Measurements from ENCODE around the gene NUP107.

Gene NUP107

GRCh38 chr12:68745376-68745903 is 58.7 kb downstream of the NUP107 start:
- DNase-seq: no peak

DNA sequence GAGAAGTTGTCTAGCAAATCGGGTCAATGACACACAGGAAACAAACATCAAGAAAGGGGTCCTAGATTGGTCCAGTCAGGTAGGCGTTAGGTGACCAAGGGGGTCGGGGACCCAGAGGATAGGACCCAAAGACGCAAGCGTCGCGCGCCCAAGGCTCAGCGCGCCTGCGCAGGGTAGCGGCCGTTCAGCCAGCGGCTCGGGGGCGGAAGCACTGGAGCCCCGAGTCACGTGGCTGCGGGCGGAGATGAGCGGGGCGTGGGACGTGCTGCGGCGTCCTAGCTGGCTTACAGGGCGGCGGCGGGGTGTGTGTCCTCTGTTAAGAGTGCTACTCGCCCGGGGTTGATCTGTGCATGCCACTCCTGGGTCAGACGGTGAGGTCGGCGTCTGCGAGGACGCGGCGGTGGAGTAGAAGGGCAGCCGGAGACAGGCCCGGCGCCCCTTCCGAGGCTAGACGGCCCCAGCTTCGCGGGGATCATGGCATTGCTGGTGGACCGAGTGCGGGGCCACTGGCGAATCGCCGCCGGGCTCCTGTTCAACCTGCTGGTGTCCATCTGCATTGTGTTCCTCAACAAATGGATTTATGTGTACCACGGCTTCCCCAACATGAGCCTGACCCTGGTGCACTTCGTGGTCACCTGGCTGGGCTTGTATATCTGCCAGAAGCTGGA is 59.3 kb downstream of the NUP107 start, which contains the start of gene SLC35E3:
TSS of gene SLC35E3 (plus strand) at position 273 of the 668 bp plus-strand sequence. CDS start at position 475, 202 bp downstream.
- DNase-seq: peak; percentile 72

- no peak for DNase-seq
Observed at GRCh38 chr12:68746572-68747180, 59.9 kb downstream of the NUP107 start.

DNA sequence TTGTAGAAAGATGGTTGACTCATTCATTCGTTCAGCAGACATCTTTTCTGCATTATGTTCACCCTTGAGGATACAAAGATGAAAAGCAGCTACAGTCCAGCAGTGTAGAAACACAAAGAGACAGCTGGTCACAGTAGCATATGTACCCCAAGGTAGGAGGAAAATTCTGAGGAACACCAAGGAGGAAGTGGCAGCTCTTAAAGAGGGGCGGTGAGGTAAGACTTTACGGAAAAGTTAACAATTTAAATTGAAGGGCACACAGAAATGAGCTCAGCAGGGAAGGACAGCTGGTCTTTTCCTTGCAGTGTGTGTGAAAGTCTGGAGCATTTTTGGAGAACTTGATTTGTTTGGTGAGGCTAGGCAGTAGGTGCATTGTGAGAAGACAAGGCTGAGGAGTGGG is 62.7 kb downstream of the NUP107 start:
- DNase-seq: no peak

DNA sequence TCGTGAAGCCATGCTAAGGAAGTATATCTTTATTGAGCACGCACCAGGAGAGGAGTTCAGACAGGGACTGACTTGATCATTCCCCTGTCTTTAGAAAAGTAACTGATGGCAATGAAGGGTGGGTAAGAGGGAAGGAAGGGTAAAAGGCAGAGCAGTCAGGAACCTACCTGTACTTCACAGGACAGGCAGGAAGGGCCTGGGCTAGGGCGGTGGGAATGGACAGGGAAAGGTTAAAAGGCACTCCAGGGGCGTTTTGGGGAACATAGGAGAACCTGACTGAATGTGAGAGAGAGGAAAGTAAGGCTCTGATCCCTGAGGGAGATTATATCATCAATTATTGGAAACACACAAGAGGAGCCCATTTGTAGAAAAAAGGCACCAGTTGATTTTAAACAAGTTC is 63.1 kb downstream of the NUP107 start:
- no peak for DNase-seq

- DNase-seq: no peak
Observed at GRCh38 chr12:68750506-68750905, 63.7 kb downstream of the NUP107 start.

DNA sequence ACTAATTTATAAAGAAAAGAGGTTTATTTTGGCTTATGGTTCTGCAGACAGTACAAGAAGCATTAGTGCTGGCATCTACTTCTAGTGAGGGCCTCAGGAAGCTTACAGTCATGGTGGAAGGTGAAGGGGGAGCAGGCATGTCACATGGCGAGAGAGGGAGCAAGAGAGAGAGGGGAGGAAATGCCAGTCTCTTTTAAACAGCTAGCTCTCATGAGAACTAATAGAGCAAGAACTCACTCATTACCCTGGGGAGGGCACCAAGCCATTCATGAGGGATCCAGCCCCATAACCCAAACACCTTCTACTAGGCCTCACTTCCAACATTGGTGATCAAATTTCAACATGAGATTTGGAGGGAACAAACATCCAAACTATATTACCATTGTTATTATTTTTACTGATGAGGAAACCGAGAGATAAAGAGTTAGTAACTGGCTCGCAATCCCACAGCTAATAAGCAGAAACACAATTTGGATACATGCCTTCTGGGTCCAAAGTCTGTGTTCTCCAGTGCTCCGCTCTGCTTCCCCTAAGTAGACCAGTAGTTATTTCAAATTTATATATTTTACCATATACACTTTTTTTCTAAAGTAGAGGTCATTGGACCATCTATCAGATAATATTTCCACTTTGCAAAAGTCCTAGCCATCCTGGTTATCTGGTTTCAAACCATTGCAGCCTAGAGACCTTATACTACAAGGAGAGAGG is 68.9 kb downstream of the NUP107 start:
- no peak for DNase-seq

- no peak for DNase-seq
Observed at GRCh38 chr12:68759852-68760251, 73.1 kb downstream of the NUP107 start.

DNA sequence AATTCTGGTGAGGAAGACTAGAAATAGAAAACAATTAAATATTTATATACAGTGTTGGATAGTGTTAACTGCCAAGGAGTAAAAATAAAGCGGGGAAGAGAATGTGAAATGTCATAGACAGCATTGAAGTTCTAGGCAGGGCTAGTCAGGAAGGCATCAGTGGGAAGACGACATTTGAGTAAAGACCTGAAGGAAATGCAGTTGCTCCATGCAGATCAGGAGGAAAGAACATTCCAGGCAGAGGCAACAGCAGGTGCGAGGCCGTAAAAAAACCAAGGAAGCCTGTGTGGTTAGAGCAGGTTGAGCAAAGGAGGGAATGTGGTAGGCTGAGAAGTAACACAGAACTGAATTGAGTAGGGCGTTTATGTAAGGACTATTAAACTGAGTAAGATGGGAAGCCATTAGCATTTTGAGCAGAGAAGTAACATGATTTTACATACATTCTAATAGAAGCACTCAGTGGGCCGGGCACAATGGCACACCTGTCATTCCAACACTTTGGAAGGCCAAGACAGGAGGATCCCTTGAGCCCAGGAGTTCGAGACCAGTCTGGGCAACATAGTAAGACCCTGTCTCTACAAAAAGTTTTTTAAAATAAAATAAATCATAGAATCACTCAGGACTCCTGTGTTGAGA is 74.1 kb downstream of the NUP107 start:
- DNase-seq: no peak

DNA sequence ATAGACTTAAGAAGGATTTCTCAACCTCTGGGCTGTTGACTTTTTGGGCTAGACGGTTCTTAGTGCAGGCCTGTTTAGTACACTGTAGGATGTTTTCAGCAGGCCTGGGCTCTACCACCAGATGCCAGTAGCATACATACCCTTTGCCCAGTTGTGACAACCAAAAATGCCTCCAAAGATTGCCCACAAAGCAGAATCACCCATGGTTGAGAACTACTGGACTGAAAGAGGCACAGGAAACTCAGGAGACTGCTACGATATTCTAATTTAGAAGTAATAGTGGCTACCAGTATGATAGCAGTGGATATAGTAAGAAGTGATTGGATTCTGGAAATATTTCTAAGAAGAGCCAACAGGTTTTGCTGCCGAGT is 74.6 kb downstream of the NUP107 start:
- DNase-seq: no peak

DNA sequence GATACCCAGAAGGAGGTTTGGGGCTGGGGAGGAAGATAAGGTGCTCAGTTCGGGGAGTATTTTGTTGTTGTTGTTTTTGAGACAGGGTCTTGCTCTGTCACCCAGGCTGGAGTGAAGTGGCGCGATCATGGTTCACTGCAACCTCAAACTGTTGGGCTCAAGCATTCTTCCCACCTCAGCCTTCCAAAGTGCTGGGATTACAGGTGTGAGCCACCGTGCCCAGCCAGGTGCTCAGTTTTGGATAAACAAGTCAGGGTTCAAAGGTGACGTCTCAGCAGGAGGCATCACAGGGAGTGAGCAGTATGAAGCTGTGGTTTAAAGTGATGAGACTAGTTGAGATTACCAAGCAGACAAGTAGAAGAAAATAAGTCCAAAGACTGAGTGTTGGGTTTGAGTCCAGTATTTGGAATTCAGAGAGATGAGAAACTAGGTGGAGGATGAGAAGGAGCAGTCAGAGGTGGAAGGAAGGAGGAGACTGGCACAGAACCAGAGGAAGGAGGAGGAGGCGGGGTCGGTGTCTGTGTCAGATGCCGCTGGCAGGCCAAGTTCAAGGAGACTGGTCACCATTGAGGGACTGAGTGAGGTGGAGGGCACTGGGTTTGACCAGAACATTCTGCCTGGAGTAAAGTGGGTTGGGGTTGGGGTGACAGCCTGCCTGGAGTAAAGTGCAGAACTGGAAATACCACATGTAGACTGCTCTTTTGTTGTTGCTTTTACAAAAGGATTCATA is 75.3 kb downstream of the NUP107 start:
- DNase-seq: no peak

GRCh38 chr12:68762691-68763090 is 75.9 kb downstream of the NUP107 start:
- no peak for DNase-seq

GRCh38 chr12:68765696-68766095 is 78.9 kb downstream of the NUP107 start:
- DNase-seq: no peak

DNA sequence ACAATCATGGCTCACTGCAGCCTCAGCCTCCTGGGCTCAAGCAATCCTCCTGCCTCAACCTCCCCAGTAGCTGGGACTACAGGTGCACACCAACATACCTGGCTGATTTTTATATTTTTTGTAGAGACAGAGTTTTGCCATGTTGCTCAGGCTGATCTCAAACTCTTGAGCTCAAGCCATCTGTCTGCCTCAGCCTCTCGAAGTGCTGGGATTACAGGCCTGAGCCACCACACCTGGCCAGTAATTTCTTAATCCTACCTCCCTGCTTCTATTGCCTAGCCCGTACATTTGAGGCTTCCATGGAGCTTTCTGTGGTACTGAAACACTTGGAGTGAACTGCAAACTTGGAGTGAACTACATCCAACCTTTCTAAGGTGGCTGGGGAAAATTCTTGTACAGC is 79.9 kb downstream of the NUP107 start:
- no peak for DNase-seq

- no peak for DNase-seq
Observed at GRCh38 chr12:68767191-68767590, 80.4 kb downstream of the NUP107 start.

- DNase-seq: no peak
Observed at GRCh38 chr12:68768431-68768939, 81.7 kb downstream of the NUP107 start.

DNA sequence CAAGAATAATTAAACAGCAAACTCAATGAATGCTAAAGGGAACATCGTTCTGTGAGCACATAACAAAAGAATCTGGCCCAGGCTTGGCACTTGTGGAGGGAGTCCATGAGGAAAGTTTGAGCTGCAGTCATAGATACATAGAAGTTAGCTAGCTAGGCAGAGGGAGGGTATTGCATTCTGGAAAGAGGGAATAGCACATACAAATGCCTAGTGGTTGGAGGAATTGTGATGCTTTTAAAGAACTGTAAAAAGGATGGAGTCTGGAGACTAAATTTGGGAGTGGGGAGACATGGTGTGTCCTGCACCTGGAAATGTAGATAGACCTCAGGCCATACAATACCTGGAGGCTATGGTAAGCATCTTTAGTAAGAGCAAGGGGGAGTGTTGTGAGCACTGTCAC is 83.2 kb downstream of the NUP107 start:
- no peak for DNase-seq

DNA sequence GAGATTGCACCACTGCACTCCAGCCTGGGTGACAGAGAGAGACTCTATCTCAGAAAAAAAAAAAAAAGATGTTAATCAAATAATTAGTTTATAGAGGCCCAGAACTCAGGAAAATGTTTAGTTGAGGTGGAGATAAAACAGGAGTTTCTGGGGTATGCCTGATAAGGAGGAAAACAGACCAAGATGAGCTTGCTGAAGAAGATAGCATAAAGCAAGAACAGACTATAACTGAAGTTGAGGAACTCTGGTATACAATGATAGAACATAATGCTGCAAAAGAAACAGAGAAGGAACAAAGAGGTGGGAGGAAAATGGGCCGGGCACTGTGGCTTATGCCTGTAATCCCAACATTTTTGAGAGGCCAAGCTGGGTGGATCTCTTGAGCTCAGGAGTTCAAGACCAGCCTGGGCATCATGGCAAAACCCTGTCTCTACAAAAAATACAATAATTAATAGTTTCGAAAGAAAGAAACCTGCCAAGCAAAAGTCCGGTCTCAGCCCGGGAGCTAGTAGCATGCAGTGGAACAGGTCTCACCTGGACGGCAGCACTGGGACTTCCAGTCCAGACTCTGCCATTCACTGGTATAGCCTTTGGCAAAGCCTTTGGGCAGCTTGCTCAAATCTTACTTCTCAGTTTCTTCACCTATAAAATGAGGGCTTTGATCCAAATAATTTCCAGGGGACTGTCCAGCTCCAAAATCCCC is 84.6 kb downstream of the NUP107 start:
- no peak for DNase-seq

DNA sequence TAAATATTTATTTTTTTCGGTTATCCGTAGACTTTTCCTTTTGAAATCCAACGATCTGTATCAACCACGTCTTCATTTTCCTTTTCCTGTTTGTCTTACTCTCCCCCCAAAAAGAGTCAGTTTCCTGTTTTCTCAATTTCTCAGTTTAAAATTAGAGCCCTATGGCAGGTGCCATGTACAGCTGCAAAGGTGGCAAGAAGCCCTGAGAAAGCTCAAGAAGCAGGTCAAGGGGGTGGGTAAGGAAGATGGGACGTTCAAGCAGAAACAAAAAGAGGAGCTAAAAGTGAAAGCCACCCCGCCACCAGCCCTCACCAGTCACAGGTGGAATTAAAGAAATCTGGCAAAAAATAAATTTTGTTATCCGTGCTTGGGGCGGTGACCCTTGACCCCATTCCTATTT is 85.9 kb downstream of the NUP107 start:
- DNase-seq: no peak

DNA sequence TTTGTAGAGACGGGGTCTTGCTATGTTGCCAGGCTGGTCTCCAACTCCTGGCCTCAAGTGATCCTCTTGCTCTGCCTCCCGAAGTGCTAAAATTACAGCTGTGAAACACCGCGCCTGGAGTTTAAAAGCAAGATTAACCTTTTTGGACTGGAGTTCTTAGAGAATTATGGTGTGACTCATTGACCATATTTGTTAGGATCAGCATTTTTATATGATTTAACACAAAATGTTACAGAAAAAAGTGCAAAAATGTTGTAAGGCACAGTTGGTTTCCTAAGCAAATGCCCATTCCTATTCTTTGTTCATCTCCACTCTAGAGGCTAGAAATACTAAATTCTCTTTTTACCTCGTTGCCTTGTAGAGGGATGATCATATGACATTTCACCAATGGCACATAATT is 86.8 kb downstream of the NUP107 start:
- no peak for DNase-seq

- no peak for DNase-seq
Observed at GRCh38 chr12:68775121-68775630, 88.4 kb downstream of the NUP107 start.

All from NCI-H1436 treated with DMSO at 0.1 percent for 48 hours (cell line).